Body of pancreas (tissue), 4 donors: ENCODE results near the gene DUS1L.

Experiments used
- POLR2A ChIP-seq, 3 donors: fragments of 450-650 bp; IDR thresholded peaks; one replicate each; pipeline ENCODE4 v1.6.1; 2016; ENCODE audit warnings: antibody characterized with exemption in 3 of 3, mild to moderate bottlenecking in 2 of 3
- TF ChIP-seq, protein P1 (sequence below), 7 experiments: fragments of 450-650 bp in 4 of 7; fragments of 200-600 bp in 3 of 7; sonication (generic) in 3 of 7; IDR thresholded peaks; one replicate each; pipeline ENCODE4 v1.5.1; 2016 to 2019; ENCODE audit warnings: antibody characterized with exemption in 7 of 7

DNA sequence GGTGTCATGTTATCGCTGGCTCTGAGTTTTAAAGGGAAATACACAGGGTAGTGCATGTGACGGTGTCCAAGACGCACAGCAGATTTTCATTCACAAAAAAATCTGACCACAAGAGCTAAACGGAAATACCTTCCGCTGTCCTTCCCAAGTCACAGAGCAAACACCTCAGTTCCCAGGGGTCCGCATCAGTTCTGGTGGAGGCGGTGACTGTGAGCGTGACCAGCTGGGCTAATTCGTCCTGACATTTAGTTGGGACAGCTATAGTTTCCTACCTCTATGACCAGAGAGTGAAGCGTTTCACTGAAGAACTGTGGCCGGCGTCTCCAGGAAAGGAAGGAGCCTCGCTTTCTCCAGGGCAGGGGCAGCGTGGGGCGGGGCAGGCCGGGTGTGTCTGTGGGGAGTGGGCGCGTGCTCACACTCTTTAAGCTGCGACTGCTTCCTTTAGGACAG is 42.9 kb upstream of the DUS1L start:
- TF ChIP-seq, protein P1, sequence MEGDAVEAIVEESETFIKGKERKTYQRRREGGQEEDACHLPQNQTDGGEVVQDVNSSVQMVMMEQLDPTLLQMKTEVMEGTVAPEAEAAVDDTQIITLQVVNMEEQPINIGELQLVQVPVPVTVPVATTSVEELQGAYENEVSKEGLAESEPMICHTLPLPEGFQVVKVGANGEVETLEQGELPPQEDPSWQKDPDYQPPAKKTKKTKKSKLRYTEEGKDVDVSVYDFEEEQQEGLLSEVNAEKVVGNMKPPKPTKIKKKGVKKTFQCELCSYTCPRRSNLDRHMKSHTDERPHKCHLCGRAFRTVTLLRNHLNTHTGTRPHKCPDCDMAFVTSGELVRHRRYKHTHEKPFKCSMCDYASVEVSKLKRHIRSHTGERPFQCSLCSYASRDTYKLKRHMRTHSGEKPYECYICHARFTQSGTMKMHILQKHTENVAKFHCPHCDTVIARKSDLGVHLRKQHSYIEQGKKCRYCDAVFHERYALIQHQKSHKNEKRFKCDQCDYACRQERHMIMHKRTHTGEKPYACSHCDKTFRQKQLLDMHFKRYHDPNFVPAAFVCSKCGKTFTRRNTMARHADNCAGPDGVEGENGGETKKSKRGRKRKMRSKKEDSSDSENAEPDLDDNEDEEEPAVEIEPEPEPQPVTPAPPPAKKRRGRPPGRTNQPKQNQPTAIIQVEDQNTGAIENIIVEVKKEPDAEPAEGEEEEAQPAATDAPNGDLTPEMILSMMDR (IDR thresholded peaks at IDR 0.05): no peak
- no peak for TF ChIP-seq POLR2A (IDR thresholded peaks at IDR 0.05)
